ENCODE data around the gene SLX4IP. TPM values are rescaled to one million over a fixed set of nuclear protein-coding genes. Genes with fewer than 3 reads are reported as not detected.

SLX4IP gene
- total RNA-seq, 1 donor from 2014 or later = 2.2 TPM

GRCh38 chr20:10537850-10538480, 102.9 kb downstream of the SLX4IP start:
- DNase-seq (no peak), ATAC-seq (no peak)
- intact Hi-C loops (cut with micrococcal nuclease) = no loop called here

- ATAC-seq (no peak), DNase-seq (no peak)
- intact Hi-C loops (cut with micrococcal nuclease) = no loop called here
These were observed 103.7 kb downstream of the SLX4IP start for GRCh38 chr20:10538768-10539167.

GRCh38 chr20:10539818-10540553, 104.9 kb downstream of the SLX4IP start:
- intact Hi-C loops (cut with micrococcal nuclease) = no loop called here
- no peak for ATAC-seq
- DNase-seq = no peak

- DNase-seq (no peak), ATAC-seq (no peak)
- intact Hi-C loops (cut with micrococcal nuclease) = no loop called here
These were observed 105.8 kb downstream of the SLX4IP start for GRCh38 chr20:10540636-10541493.

- DNase-seq (no peak), ATAC-seq (no peak)
- intact Hi-C loops (cut with micrococcal nuclease) = no loop called here
These were observed 106.7 kb downstream of the SLX4IP start for GRCh38 chr20:10541668-10542411.

- intact Hi-C loops (cut with micrococcal nuclease) = no loop called here
- ATAC-seq (no peak), DNase-seq (no peak)
These were observed 107.3 kb downstream of the SLX4IP start for GRCh38 chr20:10542442-10542841.

GRCh38 chr20:10543480-10543879, 108.4 kb downstream of the SLX4IP start:
- no peak for ATAC-seq
- no peak for DNase-seq
- intact Hi-C loops (cut with micrococcal nuclease) = no loop called here

- no peak for ATAC-seq
- intact Hi-C loops (cut with micrococcal nuclease) = no loop called here
These were observed 112.4 kb downstream of the SLX4IP start for GRCh38 chr20:10547276-10548114.

GRCh38 chr20:10549511-10549910, 114.4 kb downstream of the SLX4IP start:
- intact Hi-C loops (cut with micrococcal nuclease) = no loop called here
- no peak for DNase-seq
- ATAC-seq = no peak

More at GRCh38 chr20:10547276-10548114, 112.4 kb downstream of the SLX4IP start:
- no peak for DNase-seq

- ATAC-seq (no peak), DNase-seq (no peak)
- intact Hi-C loops (cut with micrococcal nuclease) = no loop called here
These were observed 115.4 kb downstream of the SLX4IP start for GRCh38 chr20:10550204-10551118.

GRCh38 chr20:10551732-10552724, 116.9 kb downstream of the SLX4IP start:
- intact Hi-C loops (cut with micrococcal nuclease) = loop anchor here (2.0 kb wide), 1 partner anchor 723 kb away; no protein-coding TSS in a partner anchor
- DNase-seq (no peak), ATAC-seq (no peak)

- DNase-seq = peak; percentile 75
- intact Hi-C loops (cut with micrococcal nuclease) = loop anchor here (2.0 kb wide), 1 partner anchor 721 kb away; no protein-coding TSS in a partner anchor
- ATAC-seq = peak; percentile 77
These were observed 118.3 kb downstream of the SLX4IP start for GRCh38 chr20:10553326-10553984.

GRCh38 chr20:10554285-10554684, 119.2 kb downstream of the SLX4IP start:
- ATAC-seq (no peak), DNase-seq (no peak)
- intact Hi-C loops (cut with micrococcal nuclease) = no loop called here

GRCh38 chr20:10555393-10555792, 120.3 kb downstream of the SLX4IP start:
- ATAC-seq = no peak
- intact Hi-C loops (cut with micrococcal nuclease) = no loop called here
- DNase-seq = no peak

GRCh38 chr20:10555865-10556308, 120.8 kb downstream of the SLX4IP start:
- DNase-seq = no peak
- intact Hi-C loops (cut with micrococcal nuclease) = no loop called here
- no peak for ATAC-seq

Measured in left ventricle myocardium superior (tissue), 1 donor.